ENCODE results near the gene TCAIM. TPM values are rescaled to one million over a fixed set of nuclear protein-coding genes. Genes with fewer than 3 reads are reported as not detected.

TCAIM gene
- total and polyA plus RNA-seq, 2 donors (not counting 3 experiments of a cell fraction or from before 2014, with no cell fraction given): 9.2 to 18.2 TPM

DNA sequence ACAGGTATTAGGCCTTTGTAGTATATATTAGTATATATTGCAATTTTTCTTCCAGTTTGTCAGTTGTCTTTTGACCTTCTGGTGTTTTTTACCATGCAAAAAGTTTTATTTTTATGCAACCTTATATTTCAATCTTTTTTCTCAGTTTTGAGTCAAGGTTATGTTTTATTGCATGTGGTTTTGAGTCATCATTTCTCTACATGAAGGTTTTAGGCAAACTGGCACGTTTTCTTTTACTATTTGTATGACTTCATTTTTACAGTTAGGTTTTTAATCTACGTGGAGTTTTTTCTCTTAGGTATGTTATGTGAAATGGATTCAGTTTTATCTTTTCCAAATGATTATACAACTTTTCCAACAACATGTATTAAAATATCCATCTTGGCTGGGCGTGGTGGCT, 36.8 kb upstream of the TCAIM start:
- POLR2A ChIA-PET: no interaction called here
- no peaks in the 10 kb centered on the region for H3K9me3 ChIP-seq (replicated peaks; ENCODE audit: control insufficient read depth, insufficient read depth, low read length)
- no peak overlapping the region for H3K27ac ChIP-seq (ENCODE audit: insufficient read depth, low read depth, low read length)
- no peaks in the 10 kb centered on the region for H3K9me1 ChIP-seq (replicated peaks; ENCODE audit: control insufficient read depth, extremely low read depth, insufficient read depth, low read length)
- intact Hi-C loops (cut with micrococcal nuclease) (no loop called here), dilution Hi-C loops (cut with MboI; ENCODE audit: extremely low pct_ligation_motif_present, low sequenced_read_pairs) (no loop called here)
- H3K36me3 ChIP-seq (ENCODE audit: control insufficient read depth in 2 of 2, extremely low read depth in 1 of 2, insufficient read depth in 2 of 2, low read length in 2 of 2): no peaks in the 10 kb centered on the region
- no peak overlapping the region for H3K4me2 ChIP-seq (ENCODE audit: insufficient read depth, low read length)
- no peaks in the 10 kb centered on the region for H3K79me2 ChIP-seq (ENCODE audit: control insufficient read depth, insufficient read depth, low read length)
- no peak overlapping the region for H3K9ac ChIP-seq (replicated peaks; ENCODE audit: extremely low read depth, insufficient read depth, low read length)
- CTCF ChIA-PET: interaction anchor here (1.2 to 1.5 kb wide), 2 partner anchors 20 kb away, joined by 3 read pairs; no protein-coding TSS in a partner anchor
- TF ChIP-seq, protein P1, sequence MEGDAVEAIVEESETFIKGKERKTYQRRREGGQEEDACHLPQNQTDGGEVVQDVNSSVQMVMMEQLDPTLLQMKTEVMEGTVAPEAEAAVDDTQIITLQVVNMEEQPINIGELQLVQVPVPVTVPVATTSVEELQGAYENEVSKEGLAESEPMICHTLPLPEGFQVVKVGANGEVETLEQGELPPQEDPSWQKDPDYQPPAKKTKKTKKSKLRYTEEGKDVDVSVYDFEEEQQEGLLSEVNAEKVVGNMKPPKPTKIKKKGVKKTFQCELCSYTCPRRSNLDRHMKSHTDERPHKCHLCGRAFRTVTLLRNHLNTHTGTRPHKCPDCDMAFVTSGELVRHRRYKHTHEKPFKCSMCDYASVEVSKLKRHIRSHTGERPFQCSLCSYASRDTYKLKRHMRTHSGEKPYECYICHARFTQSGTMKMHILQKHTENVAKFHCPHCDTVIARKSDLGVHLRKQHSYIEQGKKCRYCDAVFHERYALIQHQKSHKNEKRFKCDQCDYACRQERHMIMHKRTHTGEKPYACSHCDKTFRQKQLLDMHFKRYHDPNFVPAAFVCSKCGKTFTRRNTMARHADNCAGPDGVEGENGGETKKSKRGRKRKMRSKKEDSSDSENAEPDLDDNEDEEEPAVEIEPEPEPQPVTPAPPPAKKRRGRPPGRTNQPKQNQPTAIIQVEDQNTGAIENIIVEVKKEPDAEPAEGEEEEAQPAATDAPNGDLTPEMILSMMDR (IDR thresholded peaks at IDR 0.05; ENCODE audit: extremely low read depth in 1 of 2, insufficient read depth in 1 of 2, low read depth in 1 of 2, low read length in 2 of 2): no peak
- no peak for TF ChIP-seq EZH2 (IDR thresholded peaks at IDR 0.05; ENCODE audit: borderline replicate concordance, low read depth, low read length, severe bottlenecking)
- no peak for TF ChIP-seq JUN (IDR thresholded peaks at IDR 0.05; ENCODE audit: borderline replicate concordance, insufficient read depth, insufficient read length, low read depth)
- TF ChIP-seq POLR2A (IDR thresholded peaks at IDR 0.05; ENCODE audit: low read depth, low read length): no peak
- TF ChIP-seq GATA2 (IDR thresholded peaks at IDR 0.05; ENCODE audit: insufficient read depth, insufficient read length, low read depth, low read length): no peak
- TF ChIP-seq POLR2AphosphoS5 (IDR thresholded peaks at IDR 0.05; ENCODE audit: insufficient read depth, low read depth, low read length): no peak
- no peak for TF ChIP-seq MAX (IDR thresholded peaks at IDR 0.05; ENCODE audit: insufficient read depth, insufficient read length)
- TF ChIP-seq FOS (IDR thresholded peaks at IDR 0.05; ENCODE audit: borderline replicate concordance, insufficient read depth, low read length): no peak
- no peak for TF ChIP-seq MYC (IDR thresholded peaks at IDR 0.05; ENCODE audit: low read depth, low read length)
- no peak overlapping the region for H2AFZ ChIP-seq (ENCODE audit: low read depth, low read length)
- H3K27me3 ChIP-seq (ENCODE audit: control insufficient read depth in 2 of 2, insufficient read depth in 2 of 2, low read length in 2 of 2): peaks cover 0 to 3% of the 10 kb centered on the region in 2 experiments
- no peaks in the 10 kb centered on the region for H4K20me1 ChIP-seq (replicated peaks; ENCODE audit: control insufficient read depth, extremely low read depth, insufficient read depth, low read length)
- no peak overlapping the region for H3K4me3 ChIP-seq (replicated peaks in 1 of 3; ENCODE audit: insufficient read depth in 1 of 3, low read depth in 1 of 3, low read length in 3 of 3)
- FAIRE-seq: no peak
- no peaks in the 10 kb centered on the region for H3K4me1 ChIP-seq (ENCODE audit: control insufficient read depth, extremely low read depth, insufficient read depth, low read length)
- BruUV-seq (replicated peaks): no TSS peak
- DNase-seq (ENCODE audit: low read depth, low spot score): no peak
